HepG2 (cell line): ENCODE data around the gene PREP. TPM values are rescaled to one million over a fixed set of nuclear protein-coding genes. Genes with fewer than 3 reads are reported as not detected.

Experiments used
- ATAC-seq: fragments of 200-7000 bp; cut with Tn5 transposase; 3 replicates; pipeline ENCODE4 v1.9.1; 2020; ENCODE audit warnings: mild to moderate bottlenecking, moderate library complexity
- BruUV-seq: library from RNA; stranded (reverse); fragments of 400-500 nt; replicated peaks from 2 replicates; lab custom pipeline; 2021; lab: Mats Ljungman, UMichigan
- CTCF ChIA-PET: fragments of 300-600 bp; formaldehyde crosslinking; extraction: SDS; loops from one replicate; lab custom pipeline; 2021; ENCODE audit warnings: low total read pairs, inconsistent platforms, low intra/inter-chr PET ratio; lab: Yijun Ruan, JAX
- POLR2A ChIA-PET: fragments of 350-600 bp; sonication (Branson Sonifier 250); formaldehyde crosslinking; loops from one replicate; lab custom pipeline; 2020; ENCODE audit warnings: antibody characterized with exemption, inconsistent platforms; lab: Yijun Ruan, JAX
- DNase-seq: peaks from one replicate; pipeline ENCODE4 v3.0.0-alpha.2; 2015; ENCODE audit warnings: low spot score
- FAIRE-seq: peaks from 3 replicates; lab custom pipeline; 2011; peaks lifted over from hg19 to GRCh38; lab: Jason Lieb, UNC
- H2AFZ ChIP-seq: one replicate; pipeline ENCODE4 v1.6.1; 2011; ENCODE audit warnings: low read length, inconsistent platforms
- H3K27ac ChIP-seq: fragments of 300-600 bp; 3 replicates; pipeline ENCODE4 v1.8.0; 2011; ENCODE audit warnings: mixed run types, mild to moderate bottlenecking, mixed read lengths, low read length, inconsistent platforms; ENCODE audit not compliant: insufficient read depth; ENCODE audit errors: extremely low read length
- H3K27me3 ChIP-seq, 2 experiments: fragments of 200-600 bp in 1 of 2; 2 replicates in 1 of 2; 3 replicates in 1 of 2; pipeline versions ENCODE4 v1.6.0 to v1.8.0; 2011; ENCODE audit warnings: low read length in 2 of 2, mild to moderate bottlenecking in 2 of 2, moderate library complexity in 2 of 2, inconsistent platforms in 1 of 2; ENCODE audit not compliant: insufficient read depth in 2 of 2, control insufficient read depth in 1 of 2
- H3K36me3 ChIP-seq, 2 experiments: fragments of 200-600 bp in 1 of 2; replicated peaks in 1 of 2; 2 replicates in 1 of 2; 3 replicates in 1 of 2; pipeline versions ENCODE4 v1.5.1 to v1.8.0; 2011; ENCODE audit warnings: low read length in 2 of 2, inconsistent platforms in 1 of 2; ENCODE audit not compliant: insufficient read depth in 2 of 2, control insufficient read depth in 1 of 2
- H3K4me1 ChIP-seq: 2 replicates; pipeline ENCODE4 v1.5.1; 2012; ENCODE audit warnings: low read length, inconsistent platforms; ENCODE audit not compliant: insufficient read depth
- H3K4me2 ChIP-seq: 2 replicates; pipeline ENCODE4 v1.6.0; 2011; ENCODE audit warnings: low read depth, low read length, inconsistent platforms
- H3K4me3 ChIP-seq, 3 experiments: fragments of 200-600 bp in 1 of 3; sonication (generic), shearing (Covaris generic) in 1 of 3; replicated peaks in 1 of 3; 2 replicates each; pipeline ENCODE4 v1.5.1; 2011 to 2016; ENCODE audit warnings: low read length in 3 of 3, inconsistent platforms in 2 of 3, low read depth in 2 of 3, mild to moderate bottlenecking in 2 of 3, control low read depth in 1 of 3, mixed read lengths in 1 of 3; ENCODE audit not compliant: insufficient read depth in 1 of 3
- H3K79me2 ChIP-seq: one replicate; pipeline ENCODE4 v1.6.1; 2011; ENCODE audit warnings: low read length, inconsistent platforms; ENCODE audit not compliant: insufficient read depth
- H3K9ac ChIP-seq: 2 replicates; pipeline ENCODE4 v1.6.0; 2011; ENCODE audit warnings: mild to moderate bottlenecking, low read depth, low read length, inconsistent platforms; ENCODE audit not compliant: insufficient read depth
- H3K9me3 ChIP-seq: 2 replicates; pipeline ENCODE4 v1.5.1; 2012; ENCODE audit warnings: mild to moderate bottlenecking, low read length
- H4K20me1 ChIP-seq: 2 replicates; pipeline ENCODE4 v1.6.0; 2011; ENCODE audit warnings: inconsistent platforms, mild to moderate bottlenecking, low read length, moderate library complexity; ENCODE audit not compliant: insufficient read depth
- HOXA9 ChIP-seq: sonication (generic); formaldehyde crosslinking; IDR thresholded peaks from 2 replicates; pipeline ENCODE4 v1.8.1; 2022; ENCODE audit warnings: missing genetic modification reagents, mild to moderate bottlenecking, moderate library complexity, borderline replicate concordance
- IRF2 ChIP-seq: IDR thresholded peaks from 2 replicates; pipeline ENCODE4 v1.6.1; 2018; ENCODE audit warnings: missing genetic modification reagents, missing compliant biosample characterization
- KLF13 ChIP-seq: sonication (generic); formaldehyde crosslinking; IDR thresholded peaks from 2 replicates; pipeline ENCODE4 v1.4.0; 2020; ENCODE audit warnings: mild to moderate bottlenecking, missing genetic modification reagents
- NONO ChIP-seq, 2 experiments: fragments of 450-650 bp in 1 of 2; sonication (generic) in 1 of 2; formaldehyde crosslinking in 1 of 2; IDR thresholded peaks in 1 of 2; conservative IDR thresholded peaks in 1 of 2; 2 replicates each; pipeline versions ENCODE4 v1.6.1 to v1.8.0; 2017 to 2022; ENCODE audit warnings: mild to moderate bottlenecking in 1 of 2, missing genetic modification reagents in 1 of 2, moderate library complexity in 1 of 2
- RARG ChIP-seq: sonication (generic); formaldehyde crosslinking; IDR thresholded peaks from 2 replicates; pipeline ENCODE4 v1.4.0; 2020; ENCODE audit warnings: low read depth, mild to moderate bottlenecking, missing genetic modification reagents
- RBFOX2 ChIP-seq: fragments of 200-400 bp; formaldehyde crosslinking; IDR thresholded peaks from 2 replicates; pipeline ENCODE4 v1.6.1; 2017; ENCODE audit warnings: low read depth, mild to moderate bottlenecking, low read length
- SETDB1 ChIP-seq: sonication (generic); formaldehyde crosslinking; IDR thresholded peaks from 2 replicates; pipeline ENCODE4 v1.5.1; 2020; ENCODE audit warnings: missing genetic modification reagents, mild to moderate bottlenecking, borderline replicate concordance
- TBX3 ChIP-seq: fragments of 450-650 bp; IDR thresholded peaks from 2 replicates; pipeline ENCODE4 v1.6.1; 2017; ENCODE audit warnings: antibody characterized with exemption, mild to moderate bottlenecking, inconsistent platforms, borderline replicate concordance
- ZNF33B ChIP-seq: sonication (generic); formaldehyde crosslinking; IDR thresholded peaks from 2 replicates; pipeline ENCODE4 v1.5.1; 2020; ENCODE audit warnings: mild to moderate bottlenecking, missing genetic modification reagents
- ZNF354B ChIP-seq: sonication (generic); formaldehyde crosslinking; IDR thresholded peaks from 2 replicates; pipeline ENCODE4 v1.8.0; 2022; ENCODE audit warnings: mild to moderate bottlenecking, missing genetic modification reagents
- ZNF468 ChIP-seq: sonication (generic); formaldehyde crosslinking; IDR thresholded peaks from 2 replicates; pipeline ENCODE4 v1.8.0; 2022; ENCODE audit warnings: mild to moderate bottlenecking, moderate library complexity, missing genetic modification reagents
- ZNF550 ChIP-seq: sonication (generic); formaldehyde crosslinking; IDR thresholded peaks from 2 replicates; pipeline ENCODE4 v1.4.0; 2020; ENCODE audit warnings: mild to moderate bottlenecking, missing genetic modification reagents, borderline replicate concordance
- ZNF816 ChIP-seq: sonication (generic); formaldehyde crosslinking; IDR thresholded peaks from 2 replicates; pipeline ENCODE4 v1.8.0; 2022; ENCODE audit warnings: missing genetic modification reagents, mild to moderate bottlenecking, borderline replicate concordance
- ZNF878 ChIP-seq: sonication (generic); formaldehyde crosslinking; IDR thresholded peaks from 2 replicates; pipeline ENCODE4 v1.8.1; 2023; ENCODE audit warnings: mild to moderate bottlenecking, missing genetic modification reagents, moderate library complexity
- ZSCAN12 ChIP-seq: sonication (generic); formaldehyde crosslinking; IDR thresholded peaks from 2 replicates; pipeline ENCODE4 v1.9.0; 2021; ENCODE audit warnings: mild to moderate bottlenecking, missing genetic modification reagents
- WGBS: methylation state at CpG from one replicate; pipeline ENCODE4 v1.1.6; 2017; ENCODE audit warnings: low lambda C conversion rate; 5-methylcytosine and 5-hydroxymethylcytosine counted together
- in situ Hi-C: cut with HindIII; loops from 2 replicates; pipeline ENCODE4 v1.10.0; 2017; ENCODE audit warnings: low pct_unique_long_range_greater_than_20kb; ENCODE audit not compliant: extremely low pct_ligation_motif_present
- intact Hi-C: fragments of 100-400 bp; cut with micrococcal nuclease; formaldehyde crosslinking; loops from one replicate; pipeline ENCODE4 v1.10.0; 2022; ENCODE audit not compliant: unreplicated experiment
- polyA plus RNA-seq, 8 experiments: library from polyadenylated mRNA; depleted of rRNA in 3 of 8; stranded (reverse) in 7 of 8; unstranded in 1 of 8; fragments of >200 nt; fragmentation: Illumina TruSeq in 4 of 8; extraction: Trizol in 4 of 8; gene quantifications; 2 replicates each; pipeline versions ENCODE4 v1.2.1 to v1.2.3, GENCODE V29; 2011 to 2016; ENCODE audit warnings: low read depth in 4 of 8, missing spikeins in 1 of 8, mixed read lengths in 1 of 8; ENCODE audit not compliant: insufficient read depth in 1 of 8
- total RNA-seq, 5 experiments: library from RNA; depleted of rRNA; stranded (reverse); fragments of >200 nt; fragmentation: Illumina TruSeq; extraction: Trizol; gene quantifications; 2 replicates each; pipeline ENCODE4 v1.2.3, GENCODE V29; 2016; ENCODE audit warnings: low read depth in 1 of 5
- TF ChIP-seq, protein P1 (sequence below): sonication (generic); formaldehyde crosslinking; IDR thresholded peaks from 2 replicates; pipeline ENCODE4 v1.9.0; 2021; ENCODE audit warnings: missing genetic modification reagents, borderline replicate concordance
- TF ChIP-seq, protein P2 (sequence below): sonication (generic); formaldehyde crosslinking; IDR thresholded peaks from 2 replicates; pipeline ENCODE4 v1.5.1; 2020; ENCODE audit warnings: mild to moderate bottlenecking, missing genetic modification reagents, borderline replicate concordance
- TF ChIP-seq, protein P3 (sequence below): sonication (generic); formaldehyde crosslinking; IDR thresholded peaks from 2 replicates; pipeline ENCODE4 v1.5.1; 2020; ENCODE audit warnings: missing genetic modification reagents, mild to moderate bottlenecking, borderline replicate concordance

Gene PREP
- total and polyA plus RNA-seq, 2 of the 13 experiments (the other 11 are each of a cell fraction or from before 2014, with no cell fraction given): 12.6 to 15.9 TPM

DNA sequence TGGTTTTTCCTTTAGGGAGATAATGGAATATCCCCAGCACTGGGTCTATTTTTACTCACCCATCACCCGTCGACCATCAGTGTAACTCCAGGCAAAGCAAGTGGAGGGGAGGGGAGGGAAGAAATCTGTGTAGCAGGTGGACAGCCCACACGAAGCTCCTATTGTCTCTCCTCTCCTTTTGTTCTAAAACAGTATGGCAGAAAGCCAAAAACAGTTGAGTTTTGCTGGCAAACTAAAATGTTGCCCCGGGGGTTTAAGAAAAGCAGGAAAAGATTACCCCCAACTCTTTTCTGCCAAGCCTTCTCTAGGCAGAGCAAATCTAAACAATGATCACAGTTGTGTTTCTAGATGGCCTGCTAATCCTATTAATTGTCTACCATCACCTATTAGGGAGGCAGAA, 89.7 kb downstream of the PREP start:
- H3K79me2 ChIP-seq: no peaks in the 10 kb centered on the region
- no peak overlapping the region for H2AFZ ChIP-seq
- FAIRE-seq (no peak), ATAC-seq (no peak), DNase-seq (no peak)
- no peak overlapping the region for H3K27ac ChIP-seq
- no peaks in the 10 kb centered on the region for H3K9me3 ChIP-seq
- in situ Hi-C loops (no loop called here), intact Hi-C loops (no loop called here)
- no peaks in the 10 kb centered on the region; the same call in 1 of the 2 replicates for H3K4me1 ChIP-seq
- peaks cover 13 to 41% of the 10 kb centered on the region in 2 experiments for H3K36me3 ChIP-seq
- no peak overlapping the region for H3K4me3 ChIP-seq
- H3K27me3 ChIP-seq: no peaks in the 10 kb centered on the region
- WGBS: 97% methylated on average over 4 of the region's 4 CpGs
- no TSS peak for BruUV-seq
- ChIA-PET POLR2A (no interaction called here), CTCF (no interaction called here)
- H4K20me1 ChIP-seq: no peaks in the 10 kb centered on the region
- no peak overlapping the region for H3K9ac ChIP-seq
- no peak overlapping the region for H3K4me2 ChIP-seq
- TF ChIP-seq RBFOX2 (no peak), ZNF33B (CRISPR knock-in tag) (no peak), KLF13 (CRISPR knock-in tag) (no peak), ZNF816 (CRISPR knock-in tag) (no peak), HOXA9 (CRISPR knock-in tag) (no peak), TBX3 (no peak), ZNF550 (CRISPR knock-in tag) (no peak), SETDB1 (CRISPR knock-in tag) (no peak), ZNF878 (no peak), IRF2 (no peak), RARG (CRISPR knock-in tag) (no peak), ZNF468 (CRISPR knock-in tag) (no peak), ZNF354B (CRISPR knock-in tag) (no peak), NONO (IDR thresholded peaks at IDR 0.05) (no peak), NONO (CRISPR knock-in tag; conservative IDR thresholded peaks at IDR 0.05) (no peak), ZSCAN12 (CRISPR knock-in tag) (no peak)
- TF ChIP-seq, protein P1, sequence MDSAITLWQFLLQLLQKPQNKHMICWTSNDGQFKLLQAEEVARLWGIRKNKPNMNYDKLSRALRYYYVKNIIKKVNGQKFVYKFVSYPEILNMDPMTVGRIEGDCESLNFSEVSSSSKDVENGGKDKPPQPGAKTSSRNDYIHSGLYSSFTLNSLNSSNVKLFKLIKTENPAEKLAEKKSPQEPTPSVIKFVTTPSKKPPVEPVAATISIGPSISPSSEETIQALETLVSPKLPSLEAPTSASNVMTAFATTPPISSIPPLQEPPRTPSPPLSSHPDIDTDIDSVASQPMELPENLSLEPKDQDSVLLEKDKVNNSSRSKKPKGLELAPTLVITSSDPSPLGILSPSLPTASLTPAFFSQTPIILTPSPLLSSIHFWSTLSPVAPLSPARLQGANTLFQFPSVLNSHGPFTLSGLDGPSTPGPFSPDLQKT (CRISPR knock-in tag): no peak
- TF ChIP-seq, protein P2, sequence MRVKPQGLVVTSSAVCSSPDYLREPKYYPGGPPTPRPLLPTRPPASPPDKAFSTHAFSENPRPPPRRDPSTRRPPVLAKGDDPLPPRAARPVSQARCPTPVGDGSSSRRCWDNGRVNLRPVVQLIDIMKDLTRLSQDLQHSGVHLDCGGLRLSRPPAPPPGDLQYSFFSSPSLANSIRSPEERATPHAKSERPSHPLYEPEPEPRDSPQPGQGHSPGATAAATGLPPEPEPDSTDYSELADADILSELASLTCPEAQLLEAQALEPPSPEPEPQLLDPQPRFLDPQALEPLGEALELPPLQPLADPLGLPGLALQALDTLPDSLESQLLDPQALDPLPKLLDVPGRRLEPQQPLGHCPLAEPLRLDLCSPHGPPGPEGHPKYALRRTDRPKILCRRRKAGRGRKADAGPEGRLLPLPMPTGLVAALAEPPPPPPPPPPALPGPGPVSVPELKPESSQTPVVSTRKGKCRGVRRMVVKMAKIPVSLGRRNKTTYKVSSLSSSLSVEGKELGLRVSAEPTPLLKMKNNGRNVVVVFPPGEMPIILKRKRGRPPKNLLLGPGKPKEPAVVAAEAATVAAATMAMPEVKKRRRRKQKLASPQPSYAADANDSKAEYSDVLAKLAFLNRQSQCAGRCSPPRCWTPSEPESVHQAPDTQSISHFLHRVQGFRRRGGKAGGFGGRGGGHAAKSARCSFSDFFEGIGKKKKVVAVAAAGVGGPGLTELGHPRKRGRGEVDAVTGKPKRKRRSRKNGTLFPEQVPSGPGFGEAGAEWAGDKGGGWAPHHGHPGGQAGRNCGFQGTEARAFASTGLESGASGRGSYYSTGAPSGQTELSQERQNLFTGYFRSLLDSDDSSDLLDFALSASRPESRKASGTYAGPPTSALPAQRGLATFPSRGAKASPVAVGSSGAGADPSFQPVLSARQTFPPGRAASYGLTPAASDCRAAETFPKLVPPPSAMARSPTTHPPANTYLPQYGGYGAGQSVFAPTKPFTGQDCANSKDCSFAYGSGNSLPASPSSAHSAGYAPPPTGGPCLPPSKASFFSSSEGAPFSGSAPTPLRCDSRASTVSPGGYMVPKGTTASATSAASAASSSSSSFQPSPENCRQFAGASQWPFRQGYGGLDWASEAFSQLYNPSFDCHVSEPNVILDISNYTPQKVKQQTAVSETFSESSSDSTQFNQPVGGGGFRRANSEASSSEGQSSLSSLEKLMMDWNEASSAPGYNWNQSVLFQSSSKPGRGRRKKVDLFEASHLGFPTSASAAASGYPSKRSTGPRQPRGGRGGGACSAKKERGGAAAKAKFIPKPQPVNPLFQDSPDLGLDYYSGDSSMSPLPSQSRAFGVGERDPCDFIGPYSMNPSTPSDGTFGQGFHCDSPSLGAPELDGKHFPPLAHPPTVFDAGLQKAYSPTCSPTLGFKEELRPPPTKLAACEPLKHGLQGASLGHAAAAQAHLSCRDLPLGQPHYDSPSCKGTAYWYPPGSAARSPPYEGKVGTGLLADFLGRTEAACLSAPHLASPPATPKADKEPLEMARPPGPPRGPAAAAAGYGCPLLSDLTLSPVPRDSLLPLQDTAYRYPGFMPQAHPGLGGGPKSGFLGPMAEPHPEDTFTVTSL: no peak
- TF ChIP-seq, protein P3, sequence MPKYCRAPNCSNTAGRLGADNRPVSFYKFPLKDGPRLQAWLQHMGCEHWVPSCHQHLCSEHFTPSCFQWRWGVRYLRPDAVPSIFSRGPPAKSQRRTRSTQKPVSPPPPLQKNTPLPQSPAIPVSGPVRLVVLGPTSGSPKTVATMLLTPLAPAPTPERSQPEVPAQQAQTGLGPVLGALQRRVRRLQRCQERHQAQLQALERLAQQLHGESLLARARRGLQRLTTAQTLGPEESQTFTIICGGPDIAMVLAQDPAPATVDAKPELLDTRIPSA: no peak
